Cortex of kidney (tissue), 1 donor: ENCODE results near the gene NOXRED1.

Experiments
- DNase-seq: peaks from one replicate; lab custom pipeline; 2025; lab: John Stamatoyannopoulos, UW

The NOXRED1 gene

GRCh38 chr14:77407158-77407557, 16.2 kb downstream of the NOXRED1 start:
- DNase-seq: no peak

- no peak for DNase-seq
Measured at GRCh38 chr14:77406718-77407117, 16.6 kb downstream of the NOXRED1 start.

GRCh38 chr14:77406086-77406485, 17.2 kb downstream of the NOXRED1 start:
- DNase-seq: no peak

- no peak for DNase-seq
Measured at GRCh38 chr14:77403768-77404167, 19.6 kb downstream of the NOXRED1 start.

- no peak for DNase-seq
Measured at GRCh38 chr14:77400216-77400615, 23.1 kb downstream of the NOXRED1 start.

- DNase-seq: no peak
Measured at GRCh38 chr14:77390188-77390587, 33.1 kb downstream of the NOXRED1 start.

GRCh38 chr14:77378701-77379100, 44.6 kb downstream of the NOXRED1 start:
- no peak for DNase-seq

GRCh38 chr14:77377502-77377844, 45.9 kb downstream of the NOXRED1 start:
- no peak for DNase-seq

GRCh38 chr14:77376771-77377501, 46.4 kb downstream of the NOXRED1 start, which contains the start of the genes SAMD15 and TMED8:
Gene SAMD15 (plus strand): TSS chr14:77377379. CDS start chr14:77377419, 40 bp downstream.
Gene TMED8 (minus strand): TSS chr14:77377094. CDS start chr14:77377053, 41 bp downstream.
- no peak for DNase-seq

- DNase-seq: no peak
Measured at GRCh38 chr14:77375973-77376770, 47.2 kb downstream of the NOXRED1 start.

- no peak for DNase-seq
Measured at GRCh38 chr14:77375164-77375950, 48.0 kb downstream of the NOXRED1 start.

- DNase-seq: no peak
Measured at GRCh38 chr14:77372304-77372841, 51.0 kb downstream of the NOXRED1 start.

- DNase-seq: no peak
Measured at GRCh38 chr14:77369285-77369684, 54.0 kb downstream of the NOXRED1 start.

- DNase-seq: no peak
Measured at GRCh38 chr14:77364146-77364545, 59.2 kb downstream of the NOXRED1 start.

- no peak for DNase-seq
Measured at GRCh38 chr14:77359626-77360025, 63.7 kb downstream of the NOXRED1 start.

- DNase-seq: no peak
Measured at GRCh38 chr14:77356899-77357298, 66.4 kb downstream of the NOXRED1 start.

GRCh38 chr14:77355811-77356210, 67.5 kb downstream of the NOXRED1 start:
- DNase-seq: no peak

- DNase-seq: no peak
Measured at GRCh38 chr14:77353469-77354141, 69.7 kb downstream of the NOXRED1 start.

- DNase-seq: no peak
Measured at GRCh38 chr14:77347751-77348150, 75.6 kb downstream of the NOXRED1 start.

GRCh38 chr14:77346495-77346894, 76.8 kb downstream of the NOXRED1 start:
- DNase-seq: no peak

GRCh38 chr14:77344377-77344996, 78.8 kb downstream of the NOXRED1 start:
- DNase-seq: no peak
